AG09309 (cell line): ENCODE data around the gene OGT.
"Not testable (repeated sequence)": the region's sequence is repeated elsewhere in the genome, so short reads cannot be mapped to it uniquely, and the experiment has no call there.

ENCODE experiments used
- DNase-seq: peaks from one replicate; pipeline ENCODE4 v3.0.0-alpha.2; 2010; ENCODE audit warnings: low read depth
- H3K4me3 ChIP-seq: 2 replicates; pipeline ENCODE4 v1.5.1; 2011; ENCODE audit warnings: mild to moderate bottlenecking, low read depth, low read length, moderate library complexity; ENCODE audit not compliant: control insufficient read depth
- TF ChIP-seq, protein P1 (sequence below): IDR thresholded peaks from 2 replicates; pipeline ENCODE4 v1.5.1; 2011; ENCODE audit warnings: mild to moderate bottlenecking, low read depth, low read length, inconsistent platforms; ENCODE audit not compliant: insufficient read depth, control insufficient read depth; ENCODE audit errors: missing control alignments

OGT gene

DNA sequence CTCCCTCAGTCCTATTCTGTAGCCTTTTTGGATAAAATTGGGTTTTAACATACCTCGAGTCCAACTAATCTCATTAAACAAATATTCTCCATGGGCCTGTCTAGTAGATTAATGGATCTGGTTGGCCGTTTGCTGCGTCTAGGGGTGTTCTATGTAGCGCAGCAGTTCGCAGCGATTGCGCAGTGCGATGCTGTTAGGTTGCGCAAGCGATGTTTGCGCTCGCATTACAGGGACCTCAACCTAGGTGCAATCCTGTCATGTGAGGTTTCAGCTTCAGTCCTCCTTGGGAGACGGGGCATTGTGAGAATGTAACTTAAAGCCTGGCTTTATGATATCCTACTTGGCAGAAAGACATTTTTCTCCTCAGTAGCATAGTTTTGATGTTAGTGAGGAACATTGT, 14.0 kb downstream of the OGT start:
- TF ChIP-seq, protein P1, sequence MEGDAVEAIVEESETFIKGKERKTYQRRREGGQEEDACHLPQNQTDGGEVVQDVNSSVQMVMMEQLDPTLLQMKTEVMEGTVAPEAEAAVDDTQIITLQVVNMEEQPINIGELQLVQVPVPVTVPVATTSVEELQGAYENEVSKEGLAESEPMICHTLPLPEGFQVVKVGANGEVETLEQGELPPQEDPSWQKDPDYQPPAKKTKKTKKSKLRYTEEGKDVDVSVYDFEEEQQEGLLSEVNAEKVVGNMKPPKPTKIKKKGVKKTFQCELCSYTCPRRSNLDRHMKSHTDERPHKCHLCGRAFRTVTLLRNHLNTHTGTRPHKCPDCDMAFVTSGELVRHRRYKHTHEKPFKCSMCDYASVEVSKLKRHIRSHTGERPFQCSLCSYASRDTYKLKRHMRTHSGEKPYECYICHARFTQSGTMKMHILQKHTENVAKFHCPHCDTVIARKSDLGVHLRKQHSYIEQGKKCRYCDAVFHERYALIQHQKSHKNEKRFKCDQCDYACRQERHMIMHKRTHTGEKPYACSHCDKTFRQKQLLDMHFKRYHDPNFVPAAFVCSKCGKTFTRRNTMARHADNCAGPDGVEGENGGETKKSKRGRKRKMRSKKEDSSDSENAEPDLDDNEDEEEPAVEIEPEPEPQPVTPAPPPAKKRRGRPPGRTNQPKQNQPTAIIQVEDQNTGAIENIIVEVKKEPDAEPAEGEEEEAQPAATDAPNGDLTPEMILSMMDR = no peak
- no peak for DNase-seq
- H3K4me3 ChIP-seq = no peak overlapping the region

DNA sequence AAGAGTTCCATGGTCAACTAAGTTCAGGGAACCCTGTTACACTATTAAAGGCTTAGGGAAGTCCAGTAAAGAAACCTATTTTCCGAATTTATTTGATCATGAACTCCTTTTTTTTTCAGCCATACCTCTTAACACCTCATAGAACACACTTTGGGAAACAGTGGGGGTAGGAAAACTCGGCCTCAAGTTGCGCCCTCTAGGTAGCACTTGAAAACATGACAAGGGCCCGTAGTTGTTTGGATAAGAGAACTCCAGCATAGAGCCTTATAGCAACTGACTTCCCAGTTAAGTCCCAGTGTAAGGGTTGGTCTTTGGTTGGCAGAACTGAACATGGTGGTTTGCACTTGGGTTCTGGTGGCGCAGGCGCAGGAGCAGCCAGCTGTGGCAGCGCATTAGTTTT, 14.4 kb downstream of the OGT start:
- TF ChIP-seq, protein P1 = no peak
- H3K4me3 ChIP-seq = no peak overlapping the region
- no peak for DNase-seq

DNA sequence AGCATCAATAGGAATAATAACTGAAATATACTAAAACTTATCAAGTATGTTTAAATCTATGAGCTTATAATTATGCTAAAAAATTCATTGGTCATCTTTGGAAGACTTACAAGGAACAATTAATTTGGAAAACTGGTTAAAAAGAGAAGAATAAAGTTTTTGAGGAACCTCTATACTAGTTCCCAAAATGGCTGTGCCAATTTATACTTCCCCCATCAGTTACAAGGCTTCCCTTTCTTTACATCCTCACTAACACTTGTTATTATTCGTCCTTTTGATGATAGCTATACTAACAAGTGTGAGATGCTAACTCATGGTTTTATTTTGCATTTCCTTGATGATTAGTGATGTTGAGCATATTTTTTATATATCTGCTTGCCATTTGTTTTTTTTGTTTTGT, 17.1 kb downstream of the OGT start:
- TF ChIP-seq, protein P1 = no peak
- DNase-seq = no peak
- H3K4me3 ChIP-seq = no peak overlapping the region

DNA sequence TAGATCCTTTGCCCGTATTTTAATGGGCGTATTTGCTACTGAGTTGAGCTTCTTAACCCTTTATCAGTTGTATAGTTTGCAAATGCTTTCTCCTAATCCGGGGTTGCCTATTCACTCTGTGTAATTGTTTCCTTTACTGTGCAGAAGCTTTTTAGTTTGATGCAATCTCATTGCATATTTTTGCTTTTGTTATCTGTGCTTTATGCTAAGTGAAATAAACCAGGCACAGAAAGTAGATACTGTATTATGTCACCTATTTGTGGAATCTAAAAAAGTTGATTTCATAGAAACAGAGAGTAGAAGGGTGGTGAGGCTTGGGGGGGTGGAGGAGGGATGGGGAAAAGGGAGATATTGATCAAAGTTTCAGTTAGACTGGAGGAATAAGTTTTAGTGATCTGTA, 17.7 kb downstream of the OGT start:
- TF ChIP-seq, protein P1 = no peak
- no peak for DNase-seq
- H3K4me3 ChIP-seq = no peak overlapping the region

DNA sequence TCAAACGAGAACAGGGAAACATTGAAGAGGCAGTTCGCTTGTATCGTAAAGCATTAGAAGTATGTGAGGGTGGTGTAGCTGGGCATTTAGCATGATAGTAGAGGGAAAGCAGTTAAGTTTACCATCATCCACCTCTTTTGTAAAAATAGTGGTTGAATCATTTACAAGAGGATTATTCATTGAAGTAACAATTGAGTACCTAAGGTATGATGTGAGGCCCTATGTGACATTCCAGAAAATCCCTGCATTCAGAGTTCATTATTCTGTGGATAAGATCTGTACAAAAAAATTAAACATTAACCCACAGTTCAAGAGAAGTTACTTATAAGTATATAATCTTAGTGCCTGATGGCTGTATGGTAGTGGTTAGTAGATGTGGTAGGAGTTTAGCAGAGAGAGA, 23.1 kb downstream of the OGT start:
- TF ChIP-seq, protein P1 = no peak
- no peak for DNase-seq
- H3K4me3 ChIP-seq = no peak overlapping the region

DNA sequence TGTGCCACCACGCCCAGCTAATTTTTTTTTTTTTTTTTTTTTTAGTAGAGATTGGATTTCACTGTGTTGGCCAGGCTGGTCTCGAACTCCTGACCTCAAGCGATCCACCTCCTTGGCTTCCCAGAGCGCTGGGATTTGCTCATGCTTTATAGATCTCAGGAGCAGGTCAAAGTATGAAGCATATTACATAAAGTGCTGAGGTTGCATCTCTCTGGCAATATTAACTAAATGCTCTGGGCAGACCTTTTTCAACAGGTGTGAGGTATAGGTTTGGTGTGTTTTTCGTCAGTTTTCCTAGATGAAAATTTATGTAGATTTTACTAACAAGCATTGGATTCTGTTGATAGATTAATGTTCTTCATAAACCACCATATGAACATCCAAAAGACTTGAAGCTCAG, 26.0 kb downstream of the OGT start:
- H3K4me3 ChIP-seq = no peak overlapping the region
- no peak for DNase-seq
- TF ChIP-seq, protein P1 = no peak

DNA sequence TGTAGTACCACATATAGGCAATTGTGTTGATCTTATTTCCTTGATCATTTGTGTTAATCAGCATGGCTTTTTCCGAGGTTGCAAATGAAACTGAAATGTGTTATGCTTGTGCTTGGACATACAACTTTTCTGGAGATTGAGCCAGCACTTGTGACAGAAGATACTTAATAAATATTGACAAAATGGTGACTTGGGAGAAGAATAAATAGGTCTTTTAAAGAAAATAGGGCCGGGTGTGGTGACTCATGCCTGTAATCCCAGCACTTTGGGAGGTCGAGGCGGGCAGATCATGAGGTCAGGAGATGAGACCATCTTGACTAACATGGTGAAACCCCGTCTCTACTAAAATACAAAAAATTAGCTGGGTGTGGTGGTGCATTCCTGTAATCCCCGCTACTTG, 26.9 kb downstream of the OGT start:
- not testable (repeated sequence) for H3K4me3 ChIP-seq, DNase-seq
